NCI-H748 (cell line): ENCODE data around the gene RAD18.

Experiments
- DNase-seq: peaks from one replicate; lab custom pipeline; 2025; ENCODE audit not compliant: unreplicated experiment; lab: John Stamatoyannopoulos, UW

The RAD18 gene

DNA sequence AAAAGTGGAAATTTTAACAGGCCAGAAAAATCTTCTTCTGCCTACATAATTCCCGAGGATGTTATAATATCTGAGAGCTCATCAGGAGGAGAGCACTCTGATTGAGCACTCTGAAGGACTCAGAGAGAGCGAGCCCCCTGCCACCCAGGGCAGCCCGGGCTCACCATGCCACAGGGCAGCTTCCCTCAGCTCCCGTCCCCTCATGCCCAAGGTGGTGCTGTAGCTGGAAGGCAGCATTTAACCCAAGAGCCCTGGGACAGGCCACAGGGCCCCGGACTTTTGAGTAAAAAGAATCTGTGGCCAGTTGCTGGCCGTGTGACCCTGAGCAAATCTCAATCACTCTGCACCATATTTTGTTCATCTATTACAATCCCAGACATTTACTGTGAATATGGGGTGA is 23.5 kb upstream of the RAD18 start:
- DNase-seq = no peak

- no peak for DNase-seq
Measured at GRCh38 chr3:8985876-8986275, 22.6 kb upstream of the RAD18 start.

DNA sequence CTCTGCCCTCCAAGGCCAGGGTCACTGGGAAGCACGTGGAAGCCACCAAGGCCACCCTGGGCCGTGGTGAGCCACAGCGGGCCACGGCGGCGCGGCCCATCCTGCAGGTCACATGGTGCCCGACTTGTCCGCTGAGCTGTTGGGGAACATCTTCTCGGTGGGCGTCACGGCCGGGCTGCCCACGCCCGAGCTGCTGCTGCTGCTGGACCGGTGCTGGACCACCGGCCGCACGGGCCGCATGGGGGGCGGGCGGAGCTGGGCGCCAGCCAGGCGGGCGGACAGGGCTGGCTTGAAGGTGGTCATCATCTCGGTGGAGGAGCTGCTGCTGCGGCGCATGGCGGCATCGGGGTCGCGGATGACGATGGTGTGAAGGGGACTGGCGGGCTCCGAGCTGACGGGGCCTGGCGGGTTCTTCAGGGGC is 22.1 kb upstream of the RAD18 start:
- DNase-seq = no peak

DNA sequence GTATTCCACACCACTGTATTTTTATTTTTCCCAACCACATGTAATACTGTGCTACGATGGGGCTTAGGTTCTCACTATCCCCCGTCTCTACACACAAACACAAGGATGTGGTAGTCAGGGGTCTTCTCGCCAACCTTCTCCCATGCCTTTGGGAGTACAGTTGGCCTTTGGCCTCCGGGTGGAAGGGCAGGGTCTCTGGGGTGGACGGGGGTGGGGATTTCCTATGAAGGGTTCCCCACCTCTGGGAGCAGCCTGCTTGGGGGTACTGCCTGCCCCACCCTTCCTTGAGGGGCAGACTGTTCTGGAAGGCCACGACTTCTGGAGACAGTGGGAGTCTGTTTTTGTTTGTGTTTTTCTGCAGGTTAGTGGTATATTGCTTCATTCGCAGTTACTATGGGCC is 21.3 kb upstream of the RAD18 start:
- DNase-seq = no peak

DNA sequence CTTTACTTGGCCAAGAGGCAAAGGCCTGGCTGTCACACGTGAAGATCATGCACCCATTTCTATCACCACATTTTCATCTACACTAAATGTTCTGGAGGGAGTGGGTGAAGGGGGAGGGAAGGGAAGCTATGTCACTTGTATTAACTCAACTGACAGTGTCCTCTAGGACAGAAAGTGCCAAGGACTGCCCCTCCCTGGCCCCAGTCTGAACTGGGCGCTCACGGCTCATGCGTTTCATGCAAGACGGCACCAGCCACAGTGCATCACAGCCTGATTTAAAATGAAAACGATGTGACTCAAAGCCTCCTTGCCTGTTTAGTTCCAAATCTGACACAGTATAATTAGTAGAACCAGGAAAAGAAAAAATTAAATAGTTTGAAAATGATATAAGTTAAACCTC is 20.8 kb upstream of the RAD18 start:
- no peak for DNase-seq

- DNase-seq = no peak
Measured at GRCh38 chr3:8983591-8983990, 20.3 kb upstream of the RAD18 start.

DNA sequence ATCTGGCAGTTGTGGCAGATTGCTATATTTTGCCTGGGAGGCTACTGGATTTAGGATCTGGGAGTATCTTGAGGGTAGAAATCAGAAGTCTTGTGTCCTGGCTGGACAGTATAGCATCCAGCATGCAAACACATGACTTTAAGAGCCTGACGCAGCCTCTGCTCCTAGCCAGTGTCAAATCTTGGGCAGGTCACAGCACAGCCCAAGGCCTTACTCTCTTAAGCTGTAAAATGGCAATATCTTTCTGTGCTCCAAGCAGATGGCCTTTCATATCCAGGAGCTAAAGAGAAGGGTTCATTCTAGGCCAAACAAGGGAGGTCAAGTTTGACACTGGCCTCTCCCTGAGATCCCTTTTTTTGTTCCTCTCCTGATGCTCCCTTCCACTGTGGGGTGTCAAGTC is 19.8 kb upstream of the RAD18 start:
- DNase-seq = no peak

DNA sequence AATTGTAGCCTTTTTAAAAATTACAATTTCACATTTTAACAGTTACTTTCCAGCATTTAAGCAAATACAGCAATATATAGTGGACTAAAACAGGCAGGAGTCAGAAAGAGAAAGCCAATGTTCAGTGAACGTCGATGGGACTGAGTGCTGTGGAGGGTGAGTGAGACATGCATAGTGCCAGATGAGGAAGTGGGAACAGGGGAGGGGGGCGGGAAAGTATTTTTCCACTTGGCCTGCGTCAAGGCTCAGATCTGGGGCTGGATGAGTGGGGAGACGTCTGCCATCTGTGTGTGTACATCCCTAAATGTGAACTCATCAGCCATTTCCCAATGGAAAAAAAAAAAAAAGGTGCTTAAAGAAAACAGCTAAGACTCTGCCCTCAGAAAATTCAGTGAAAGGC is 19.2 kb upstream of the RAD18 start:
- no peak for DNase-seq

DNA sequence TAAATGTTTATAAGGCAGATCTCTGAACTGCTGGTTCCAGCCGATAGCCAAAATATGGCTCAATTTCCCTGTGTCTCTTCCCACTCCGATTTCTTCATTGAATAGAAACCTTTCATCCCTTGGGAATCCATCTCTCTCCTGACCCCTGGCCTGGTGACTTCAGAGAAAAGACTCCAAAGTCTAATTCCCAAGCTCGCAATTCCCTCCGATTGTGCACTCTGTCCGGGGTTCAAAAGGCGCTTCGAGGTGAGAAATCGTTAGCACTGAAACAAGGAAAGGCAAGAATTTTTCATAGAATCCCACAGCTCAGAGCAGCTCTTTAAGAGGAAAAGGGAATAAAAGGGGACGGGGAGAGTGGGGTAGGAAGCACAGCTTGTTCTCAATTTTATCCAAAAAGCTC is 18.4 kb upstream of the RAD18 start:
- DNase-seq = no peak

DNA sequence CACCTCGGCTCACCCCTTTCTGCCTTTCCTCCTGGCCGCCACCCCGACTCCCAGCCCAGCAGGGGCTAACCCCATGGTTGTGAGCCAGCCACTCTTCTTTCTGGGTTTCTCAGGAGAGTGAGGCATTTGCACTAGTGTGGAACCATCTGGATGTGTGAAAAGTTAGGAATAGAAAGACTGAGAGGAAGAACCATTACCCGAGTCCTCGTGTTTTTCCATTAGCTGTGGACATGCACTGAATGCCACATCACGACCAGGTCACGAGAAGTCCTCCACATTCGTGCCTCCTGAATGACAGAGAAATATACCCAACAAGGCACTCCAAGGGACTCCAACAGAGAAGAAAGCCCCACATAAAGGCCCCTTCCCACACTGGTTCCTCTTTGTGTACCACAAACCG is 18.0 kb upstream of the RAD18 start:
- no peak for DNase-seq

DNA sequence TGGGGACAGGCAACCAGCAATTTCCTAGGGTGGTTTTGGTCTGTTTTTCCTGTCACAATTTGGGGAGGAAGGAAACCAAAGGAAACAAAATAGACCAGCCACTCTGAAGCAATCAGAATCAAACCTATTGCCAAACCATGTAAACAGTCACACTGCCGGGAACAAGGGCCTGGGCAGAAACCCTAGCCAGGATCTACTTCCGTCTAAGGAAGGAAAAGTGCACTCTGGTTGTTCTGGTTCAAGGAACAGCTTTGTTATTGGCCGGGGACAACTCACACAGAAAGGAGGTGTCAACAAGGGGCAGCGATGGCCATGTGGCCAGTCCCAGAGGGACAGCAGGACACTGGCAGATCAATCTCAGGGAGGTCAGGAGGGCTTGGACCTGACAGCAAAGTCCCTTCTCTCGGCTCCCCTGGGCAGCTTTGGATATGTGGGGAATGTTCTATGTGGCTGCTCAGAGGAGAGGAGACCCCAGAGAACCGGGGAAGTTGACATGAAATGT is 17.5 kb upstream of the RAD18 start:
- DNase-seq = no peak

GRCh38 chr3:8979262-8979661 is 16.0 kb upstream of the RAD18 start:
- no peak for DNase-seq

GRCh38 chr3:8978551-8978950 is 15.3 kb upstream of the RAD18 start:
- no peak for DNase-seq

GRCh38 chr3:8976540-8977182 is 13.4 kb upstream of the RAD18 start:
- no peak for DNase-seq

GRCh38 chr3:8975081-8976020 is 12.1 kb upstream of the RAD18 start:
- DNase-seq = no peak

- no peak for DNase-seq
Measured at GRCh38 chr3:8974458-8974857, 11.2 kb upstream of the RAD18 start.

DNA sequence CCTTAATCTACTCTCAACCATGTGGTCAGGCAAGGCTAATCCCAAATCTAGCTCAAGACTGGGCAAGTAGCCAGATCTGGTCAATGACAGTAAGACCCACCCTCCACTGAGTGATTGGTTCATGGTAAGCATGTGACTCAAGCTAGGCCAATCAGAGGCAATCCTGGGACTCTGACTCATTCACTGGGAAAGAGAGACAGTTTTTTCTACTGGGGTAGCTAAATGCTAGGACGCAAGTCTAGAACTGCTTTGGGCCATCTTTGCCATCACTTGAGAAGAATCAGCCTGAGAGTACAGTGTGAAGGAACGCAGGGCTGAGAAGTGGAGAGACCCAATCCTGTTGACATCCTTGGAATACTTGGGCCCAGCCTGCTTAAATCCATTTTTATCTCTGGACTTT is 9.4 kb upstream of the RAD18 start:
- DNase-seq = peak; percentile 10

GRCh38 chr3:8970971-8971589 is 7.8 kb upstream of the RAD18 start:
- DNase-seq = peak; percentile 40

- DNase-seq = no peak
Measured at GRCh38 chr3:8969241-8969640, 6.0 kb upstream of the RAD18 start.

DNA sequence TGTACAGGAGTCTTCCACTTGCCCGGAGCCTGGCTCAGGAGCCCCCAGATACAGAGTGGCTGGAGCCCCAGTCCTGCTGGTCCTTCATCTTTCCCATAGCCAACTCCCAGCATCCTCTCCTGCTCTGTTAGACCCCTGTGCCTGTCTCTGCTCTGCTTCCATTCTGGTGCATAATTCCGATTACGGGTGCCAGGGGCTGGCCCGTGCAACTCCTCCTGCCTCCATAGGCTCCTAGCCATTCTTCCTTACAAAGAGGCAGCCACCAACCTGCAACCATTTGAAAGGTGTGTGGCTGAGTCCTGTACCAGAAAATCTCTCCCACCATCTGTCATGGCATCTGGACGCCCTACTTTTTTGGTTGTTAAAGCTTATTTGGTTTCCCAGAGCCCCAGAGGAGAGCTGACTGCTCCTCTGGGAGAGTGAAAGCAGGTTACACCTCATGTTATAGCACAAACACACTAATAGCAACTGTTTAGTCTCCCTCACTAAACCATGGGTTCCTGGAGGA is 5.2 kb upstream of the RAD18 start:
- no peak for DNase-seq

- no peak for DNase-seq
Measured at GRCh38 chr3:8967553-8967952, 4.3 kb upstream of the RAD18 start.
